Breast epithelium (tissue), 4 donors: ENCODE results near the gene SPG11. TPM values are rescaled to one million over a fixed set of nuclear protein-coding genes. Genes with fewer than 3 reads are reported as not detected.
"Not testable (repeated sequence)": the region's sequence is repeated elsewhere in the genome, so short reads cannot be mapped to it uniquely, and the experiment has no call there.

Source experiments
- DNase-seq, 2 donors: peaks; one replicate each; pipeline ENCODE4 v3.0.0-alpha.2; 2019; ENCODE audit warnings: low spot score in 2 of 2
- H3K27ac ChIP-seq, 2 donors: fragments of 200-600 bp; sonication (generic) in 1 of 2; one replicate each; pipeline ENCODE4 v1.5.1; 2016 to 2019; ENCODE audit warnings: mild to moderate bottlenecking in 1 of 2
- H3K27me3 ChIP-seq, 2 donors: fragments of 200-600 bp; sonication (generic) in 1 of 2; one replicate each; pipeline versions ENCODE4 v1.5.1 to v1.6.0; 2017 to 2019; ENCODE audit warnings: control low read depth in 1 of 2, mild to moderate bottlenecking in 1 of 2
- H3K36me3 ChIP-seq: fragments of 200-600 bp; one replicate; pipeline ENCODE4 v1.5.1; 2019
- H3K4me1 ChIP-seq, 2 donors: fragments of 200-600 bp; sonication (generic); one replicate each; pipeline ENCODE4 v1.5.1; 2016 to 2019; ENCODE audit warnings: control low read depth in 1 of 2
- H3K4me3 ChIP-seq, 3 donors: fragments of 200-600 bp; sonication (generic); 1 replicate in 2 of 3; 2 replicates in 1 of 3; pipeline ENCODE4 v1.5.1; 2016 to 2019; ENCODE audit warnings: mild to moderate bottlenecking in 3 of 3, moderate library complexity in 2 of 3
- H3K9me3 ChIP-seq, 2 donors: fragments of 200-600 bp; sonication (generic) in 1 of 2; one replicate each; pipeline ENCODE4 v1.5.1; 2016 to 2019; ENCODE audit warnings: control low read depth in 1 of 2
- CTCF ChIP-seq, 3 donors: fragments of 450-650 bp; IDR thresholded peaks; one replicate each; pipeline ENCODE4 v1.5.1; 2016 to 2017; ENCODE audit warnings: antibody characterized with exemption in 3 of 3, mild to moderate bottlenecking in 3 of 3, moderate library complexity in 3 of 3
- POLR2A ChIP-seq: fragments of 450-650 bp; IDR thresholded peaks from one replicate; pipeline ENCODE4 v1.6.1; 2016; ENCODE audit warnings: antibody characterized with exemption, mild to moderate bottlenecking, moderate library complexity
- POLR2AphosphoS5 ChIP-seq, 3 donors: sonication (generic); formaldehyde crosslinking; IDR thresholded peaks; one replicate each; pipeline ENCODE4 v1.6.1; 2017; ENCODE audit warnings: antibody characterized with exemption in 3 of 3
- intact Hi-C: fragments of 100-400 bp; cut with DNase I; formaldehyde crosslinking; loops from one replicate; pipeline ENCODE4 v1.15.1; 2023; ENCODE audit warnings: low total_unique reads
- total RNA-seq, 3 donors: library from RNA; depleted of rRNA; stranded (reverse); fragments of >200 nt; gene quantifications; one replicate each; pipeline ENCODE4 v1.1.0, GENCODE V29; 2016

SPG11 gene
- total RNA-seq, 3 donors from 2014 or later: 82.4 to 117 (median 103) TPM

- Histone ChIP-seq H3K27ac (no peak overlapping the region), H3K4me1 (no peaks in the 10 kb centered on the region), H3K27me3 (no peaks in the 10 kb centered on the region), H3K36me3 (no peaks in the 10 kb centered on the region), H3K4me3 (no peak overlapping the region), H3K9me3 (peaks cover 5% of the 10 kb centered on the region in 2 donors)
- intact Hi-C loops: no loop called here
- no peak for DNase-seq
- TF ChIP-seq POLR2A (no peak), CTCF (IDR thresholded peaks at IDR 0.05) (no peak), POLR2AphosphoS5 (IDR thresholded peaks at IDR 0.05) (no peak)
Observed at GRCh38 chr15:44705986-44706385, 42.5 kb upstream of the SPG11 start.

- H3K27ac ChIP-seq, H3K4me3 ChIP-seq, H3K4me1 ChIP-seq, DNase-seq, H3K27me3 ChIP-seq, intact Hi-C loops, H3K36me3 ChIP-seq: not testable (repeated sequence)
- H3K9me3 ChIP-seq: peaks cover 5 to 12% of the 10 kb centered on the region in 2 donors
Observed at GRCh38 chr15:44700676-44701075, 37.2 kb upstream of the SPG11 start.

- Histone ChIP-seq H3K4me1 (no peaks in the 10 kb centered on the region), H3K27ac (no peak overlapping the region), H3K4me3 (no peak overlapping the region), H3K9me3 (peaks cover 5 to 12% of the 10 kb centered on the region in 2 donors), H3K27me3 (no peaks in the 10 kb centered on the region), H3K36me3 (no peaks in the 10 kb centered on the region)
- intact Hi-C loops: no loop called here
- no peak for DNase-seq
- no peak for TF ChIP-seq POLR2AphosphoS5 (IDR thresholded peaks at IDR 0.05)
- no peak for TF ChIP-seq CTCF (IDR thresholded peaks at IDR 0.05)
- no peak for TF ChIP-seq POLR2A
Observed at GRCh38 chr15:44698641-44699040, 35.2 kb upstream of the SPG11 start.

- H3K4me1 ChIP-seq: no peaks in the 10 kb centered on the region
- H3K27ac ChIP-seq: no peak overlapping the region
- H3K36me3 ChIP-seq: no peaks in the 10 kb centered on the region
- no peaks in the 10 kb centered on the region for H3K27me3 ChIP-seq
- no peak for DNase-seq
- no peak overlapping the region for H3K4me3 ChIP-seq
- peaks cover 0 to 7% of the 10 kb centered on the region in 2 donors for H3K9me3 ChIP-seq
- intact Hi-C loops: no loop called here
- no peak for TF ChIP-seq CTCF (IDR thresholded peaks at IDR 0.05)
- TF ChIP-seq POLR2A: no peak
- no peak for TF ChIP-seq POLR2AphosphoS5 (IDR thresholded peaks at IDR 0.05)
Observed at GRCh38 chr15:44697014-44697413, 33.6 kb upstream of the SPG11 start.

- H3K27me3 ChIP-seq: no peaks in the 10 kb centered on the region
- H3K9me3 ChIP-seq: peaks cover 0 to 4% of the 10 kb centered on the region in 2 donors
- no peak overlapping the region for H3K27ac ChIP-seq
- no peaks in the 10 kb centered on the region for H3K4me1 ChIP-seq
- TF ChIP-seq CTCF (IDR thresholded peaks at IDR 0.05): no peak
- no peak for TF ChIP-seq POLR2A
- TF ChIP-seq POLR2AphosphoS5 (IDR thresholded peaks at IDR 0.05): no peak
- H3K4me3 ChIP-seq: no peak overlapping the region
- H3K36me3 ChIP-seq: no peaks in the 10 kb centered on the region
- intact Hi-C loops: no loop called here
- DNase-seq: no peak
Observed at GRCh38 chr15:44695294-44695693, 31.8 kb upstream of the SPG11 start.

- Histone ChIP-seq H3K4me1 (no peaks in the 10 kb centered on the region), H3K36me3 (no peaks in the 10 kb centered on the region), H3K27me3 (no peaks in the 10 kb centered on the region), H3K27ac (no peak overlapping the region), H3K9me3 (no peaks in the 10 kb centered on the region), H3K4me3 (no peak overlapping the region)
- intact Hi-C loops: no loop called here
- no peak for TF ChIP-seq CTCF (IDR thresholded peaks at IDR 0.05)
- TF ChIP-seq POLR2AphosphoS5 (IDR thresholded peaks at IDR 0.05): no peak
- TF ChIP-seq POLR2A: no peak
- no peak for DNase-seq
Observed at GRCh38 chr15:44694416-44694815, 31.0 kb upstream of the SPG11 start.
